ENCODE data around the gene GABBR2. TPM values are rescaled to one million over a fixed set of nuclear protein-coding genes. Genes with fewer than 3 reads are reported as not detected.

Gene GABBR2
- total and polyA plus RNA-seq, 2 of the 8 experiments (the other 6 are each of a cell fraction or from before 2014, with no cell fraction given) = 0.50 to 1.2 TPM

- TF ChIP-seq CHD7 (IDR thresholded peaks at IDR 0.05; ENCODE audit: insufficient replicate concordance, low read length) = no peak
Measured at GRCh38 chr9:98686961-98687855, 21.5 kb downstream of the GABBR2 start (continued).

Data from H1 (cell line).